Measurements from ENCODE around the gene NLGN3.

Gene NLGN3

DNA sequence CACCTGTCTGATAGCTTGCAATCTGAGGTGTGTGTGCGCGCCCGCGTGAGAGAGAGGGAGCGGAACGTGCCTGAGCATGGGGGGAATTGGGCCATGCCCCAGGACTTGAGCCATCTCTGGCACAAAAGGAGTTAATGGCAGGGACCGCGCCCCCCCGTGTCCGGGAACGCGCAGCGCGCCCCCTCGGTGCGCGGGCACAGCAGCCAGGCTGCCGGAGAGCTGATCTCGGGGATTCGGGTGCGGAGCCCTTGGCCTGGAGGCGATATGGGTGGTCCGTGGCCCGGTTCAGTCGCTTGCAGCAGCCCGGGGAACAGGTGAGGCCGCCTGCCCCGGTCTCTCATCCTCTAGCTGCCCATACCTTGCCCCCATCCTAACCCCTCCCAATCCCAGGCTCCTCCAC, at the start of gene NLGN3:
NLGN3 (plus strand) TSS at position 191 of the 400 bp plus-strand sequence. CDS start 2,909 bp downstream, outside the sequence.
- peak in 1 of 2 experiments; percentile 25 for DNase-seq

DNA sequence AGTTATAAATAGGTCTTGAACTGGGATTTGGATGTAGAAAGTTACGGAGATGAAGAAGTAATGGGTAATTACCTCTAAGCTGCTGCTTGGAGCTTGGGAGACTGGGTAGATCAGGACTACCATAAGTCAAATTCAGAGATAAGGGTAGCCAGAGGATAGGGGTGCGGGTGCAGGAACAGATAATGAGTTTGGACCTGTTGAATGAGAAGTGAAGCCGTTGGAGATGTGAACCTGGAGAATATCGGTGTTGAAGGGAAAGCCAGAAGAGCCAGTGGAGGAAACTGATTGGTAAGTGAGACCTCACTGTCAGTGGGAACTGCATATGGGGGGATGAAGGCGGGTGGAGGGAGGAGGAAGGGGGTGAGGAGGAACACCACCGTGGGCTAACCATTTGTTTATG, 49.6 kb upstream of the NLGN3 start:
- DNase-seq = no peak

DNA sequence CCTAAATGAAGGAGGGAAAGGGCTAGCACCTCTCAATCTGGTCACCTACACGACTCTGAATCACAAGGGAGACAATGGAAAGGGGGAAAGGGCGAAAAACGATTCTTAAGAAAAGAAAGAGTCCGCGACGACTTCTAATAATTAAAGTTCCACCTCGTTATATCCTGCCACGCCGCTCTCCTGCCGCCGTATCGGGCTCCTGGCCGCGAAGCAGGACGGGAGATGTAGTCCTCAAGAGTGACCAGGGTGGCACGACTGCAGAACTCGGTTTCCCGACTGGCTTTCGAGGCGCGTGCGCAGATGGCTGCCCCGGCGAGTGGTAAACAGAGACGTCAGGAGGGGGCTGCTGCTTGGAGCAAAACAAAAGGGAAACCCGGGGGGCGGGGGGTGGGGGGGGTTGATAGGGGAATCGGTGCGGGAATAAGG, 49.1 kb upstream of the NLGN3 start, which contains the start of gene FOXO4:
FOXO4 (plus strand) TSS at position 297 of the 426 bp plus-strand sequence. CDS start 678 bp downstream, outside the sequence.
- peak; percentile 65 to 88 for DNase-seq

GRCh38 chrX:71095981-71096759, 48.5 kb upstream of the NLGN3 start:
- peak in 1 of 2 experiments; percentile 56 for DNase-seq

GRCh38 chrX:71096760-71097032, 47.9 kb upstream of the NLGN3 start:
- DNase-seq = no peak

GRCh38 chrX:71098302-71098701, 46.3 kb upstream of the NLGN3 start:
- DNase-seq = peak; percentile 8 to 61

DNA sequence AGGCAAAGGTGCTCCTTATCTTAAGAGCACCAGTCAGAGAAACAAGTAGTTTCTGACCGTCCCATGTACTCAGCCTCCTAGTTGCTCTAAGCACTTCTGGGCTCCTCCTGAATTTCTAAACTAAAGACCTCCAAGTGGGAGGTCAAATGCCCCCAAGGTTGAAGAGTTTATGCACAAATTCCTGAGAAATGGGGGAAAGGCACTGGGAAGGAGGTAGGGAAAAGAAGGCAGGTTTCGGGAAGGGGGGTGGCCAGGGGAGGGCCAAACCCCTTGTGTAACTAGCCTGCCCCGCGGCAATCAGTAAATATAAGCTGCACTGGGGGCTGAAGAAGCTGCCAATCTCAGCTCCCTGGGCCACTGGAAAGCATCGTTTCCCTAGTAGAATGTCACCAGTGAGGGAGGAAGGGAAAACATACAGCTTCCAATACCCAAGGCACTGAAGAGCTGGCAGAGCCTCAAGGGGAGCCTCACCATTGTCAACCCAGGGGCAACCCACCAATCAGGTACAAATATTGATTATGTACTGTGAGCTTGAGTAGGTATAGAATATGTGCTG, 45.6 kb upstream of the NLGN3 start:
- no peak for DNase-seq

- no peak for DNase-seq
Measured at GRCh38 chrX:71099736-71100135, 44.9 kb upstream of the NLGN3 start.

- no peak for DNase-seq
Measured at GRCh38 chrX:71100581-71101505, 43.8 kb upstream of the NLGN3 start.

GRCh38 chrX:71102292-71102691, 42.3 kb upstream of the NLGN3 start:
- no peak for DNase-seq

DNA sequence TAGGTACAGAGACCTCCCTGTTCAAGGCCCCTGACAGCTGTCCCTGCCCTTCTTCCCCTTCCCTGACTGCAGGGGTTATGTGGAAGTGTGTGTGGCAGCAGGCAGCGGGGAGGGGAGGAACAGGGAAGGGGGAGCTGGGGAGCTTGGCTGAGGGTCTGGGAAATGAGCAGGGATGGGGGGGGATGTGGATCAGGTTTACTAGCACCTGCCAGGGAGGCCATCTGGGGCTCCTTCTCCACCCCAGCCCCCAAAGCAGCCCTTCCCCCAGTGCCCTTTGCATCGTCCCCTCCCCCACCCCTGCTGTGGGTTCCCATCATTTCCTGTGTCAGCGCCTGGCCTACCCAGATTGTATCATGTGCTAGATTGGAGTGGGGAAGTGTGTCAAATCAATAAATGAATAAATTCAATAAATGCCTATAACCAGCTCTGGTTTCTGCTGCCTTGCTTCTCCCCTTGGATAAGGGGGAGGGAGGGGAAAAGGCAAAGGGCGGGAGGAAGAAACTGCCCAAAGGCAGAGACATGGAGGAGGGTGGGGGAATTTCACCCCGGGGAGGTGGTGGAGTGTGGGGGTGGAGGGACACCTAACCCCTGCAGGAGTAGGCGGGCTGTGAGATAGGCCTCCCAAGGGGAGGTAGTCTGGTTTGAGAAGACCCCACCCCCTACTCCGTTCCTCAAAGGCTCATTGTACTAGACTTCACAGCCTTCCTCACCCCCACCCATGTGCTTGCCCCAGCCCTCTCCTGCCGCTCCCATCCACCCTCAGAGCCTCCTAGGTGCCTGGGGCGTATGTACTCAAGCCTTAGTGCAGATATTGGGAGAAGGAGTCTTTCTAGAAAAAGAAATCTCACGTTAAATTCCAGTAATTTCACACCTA, 41.3 kb upstream of the NLGN3 start:
- no peak for DNase-seq

- DNase-seq = no peak
Measured at GRCh38 chrX:71105628-71106027, 39.0 kb upstream of the NLGN3 start.

DNA sequence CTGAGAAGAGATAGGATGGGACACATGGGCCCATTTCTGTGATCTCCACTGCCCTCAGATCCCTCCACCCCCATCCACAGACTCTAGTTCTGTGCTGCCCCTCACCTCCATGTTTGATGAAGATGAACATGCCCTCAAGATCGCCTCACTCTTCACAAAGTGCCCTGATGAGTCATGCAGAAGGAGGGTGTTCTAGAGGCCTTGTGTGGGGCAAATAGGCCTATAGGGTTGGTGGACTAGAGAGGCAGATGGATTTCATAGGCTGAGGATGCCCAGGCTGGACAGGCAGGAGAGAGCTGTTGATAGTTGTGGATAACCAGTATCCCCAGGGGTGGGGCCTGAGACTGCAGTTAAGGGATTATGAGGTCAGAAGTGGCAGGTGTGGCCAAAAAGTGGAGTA, 38.2 kb upstream of the NLGN3 start, which contains the start of gene CXorf65:
CXorf65 (minus strand) TSS at position 314 of the 400 bp plus-strand sequence; CDS start at position 130, 184 bp downstream.
- DNase-seq = no peak

DNA sequence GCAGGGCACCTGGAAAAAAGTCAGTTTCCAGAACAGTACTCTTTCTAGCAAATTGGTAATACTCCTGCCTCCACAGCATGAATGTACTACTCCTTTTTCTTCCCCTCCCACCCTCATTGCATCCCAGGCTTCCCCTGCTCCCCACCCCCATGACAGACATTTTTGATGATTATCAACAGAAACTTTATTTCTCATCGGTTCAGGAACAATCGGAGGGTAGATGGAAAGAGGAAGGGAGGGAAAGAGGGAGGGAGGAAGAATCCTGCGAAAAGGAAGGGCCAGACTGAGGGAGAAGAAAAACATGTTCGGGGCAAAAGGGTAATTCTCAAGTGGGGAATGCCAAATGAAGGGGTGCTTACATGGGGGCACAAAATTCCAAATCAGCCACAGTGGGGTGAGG, 37.4 kb upstream of the NLGN3 start:
- DNase-seq = no peak

GRCh38 chrX:71107762-71108360, 36.8 kb upstream of the NLGN3 start:
- DNase-seq = no peak

- DNase-seq = no peak
Measured at GRCh38 chrX:71109051-71109450, 35.6 kb upstream of the NLGN3 start.

GRCh38 chrX:71111141-71111843, 33.3 kb upstream of the NLGN3 start, which contains the start of gene IL2RG:
IL2RG (minus strand) TSS chrX:71111577; CDS start chrX:71111539, 38 bp downstream.
- no peak for DNase-seq

- DNase-seq = no peak
Measured at GRCh38 chrX:71111921-71112431, 32.7 kb upstream of the NLGN3 start.

DNA sequence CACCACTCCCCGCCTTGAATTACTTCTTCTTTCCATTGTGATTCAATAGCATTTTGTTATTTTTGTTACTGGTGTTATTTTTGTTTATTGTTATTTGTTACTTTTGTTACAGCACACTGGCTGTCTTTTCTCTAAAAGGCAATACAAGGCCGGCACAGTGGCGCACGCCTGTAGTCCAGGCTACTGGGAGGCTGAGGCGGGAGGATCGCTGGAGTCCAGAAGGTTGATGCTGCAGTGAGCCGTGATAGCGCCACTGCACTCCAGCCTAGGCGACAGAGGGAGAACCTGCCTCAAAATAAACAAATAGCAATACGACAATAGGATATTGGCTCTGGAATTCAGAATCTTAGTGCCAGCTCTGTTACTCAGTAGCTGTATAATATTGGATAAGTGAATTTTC, 27.3 kb upstream of the NLGN3 start:
- DNase-seq = no peak

DNA sequence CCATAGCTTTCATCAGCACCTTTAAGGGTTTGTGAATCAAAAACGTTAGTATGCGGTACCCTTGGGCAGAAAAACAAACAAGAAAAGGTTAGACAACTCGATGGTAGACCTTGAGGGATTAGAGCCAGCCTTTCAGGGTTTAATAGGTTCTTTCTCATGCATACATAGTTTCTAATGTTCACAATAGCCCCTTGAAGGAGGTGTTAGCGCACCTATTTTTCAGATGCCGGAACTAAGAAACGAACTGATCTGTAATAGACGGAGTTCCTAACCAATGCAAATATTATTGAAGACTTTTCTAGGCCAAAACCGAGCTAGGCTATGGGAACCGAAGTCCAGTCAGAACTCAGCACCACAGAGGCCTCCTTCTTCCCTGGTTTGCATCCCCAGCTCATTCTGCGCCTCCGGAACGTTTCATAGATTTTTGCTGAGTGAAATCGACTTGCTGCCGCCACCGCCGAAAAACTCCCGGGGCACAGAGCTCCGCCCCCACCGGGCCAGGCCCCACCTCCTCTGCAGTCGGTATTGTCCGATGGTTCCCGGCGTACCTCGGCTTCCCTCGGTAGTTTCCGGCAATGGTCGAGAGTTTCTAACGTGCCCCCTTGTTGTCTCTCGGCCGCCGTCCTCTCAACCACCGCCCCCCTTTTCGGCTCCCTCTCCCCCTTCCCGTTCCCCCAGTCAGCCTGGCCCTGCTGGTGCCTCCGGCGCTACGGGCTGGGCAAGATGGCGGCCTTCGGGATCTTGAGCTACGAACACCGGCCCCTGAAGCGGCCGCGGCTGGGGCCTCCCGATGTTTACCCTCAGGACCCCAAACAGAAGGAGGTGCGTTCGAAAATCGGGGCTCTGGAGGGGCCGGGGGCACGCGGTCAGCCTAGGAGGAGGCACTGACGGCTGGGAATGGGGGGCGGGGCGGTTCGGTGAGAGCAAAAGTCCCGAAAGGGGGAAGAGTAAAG, 26.3 kb upstream of the NLGN3 start, which contains the start of gene MED12:
MED12 (plus strand) TSS at position 565 of the 953 bp plus-strand sequence; CDS start at position 724, 159 bp downstream.
- DNase-seq = peak; percentile 55 to 84

All from NCI-H526 (cell line).